GM19099 (cell line): ENCODE results near the gene KIF5A.

Experiments
- POLR2A ChIP-seq: IDR thresholded peaks from 3 replicates; pipeline ENCODE4 v1.6.1; 2011; ENCODE audit warnings: low read depth; ENCODE audit not compliant: insufficient read length; ENCODE audit errors: extremely low read depth

The KIF5A gene

GRCh38 chr12:57603815-57604453, 54.1 kb downstream of the KIF5A start:
- TF ChIP-seq POLR2A: no peak

- peak; percentile 43 for TF ChIP-seq POLR2A
Measured at GRCh38 chr12:57604454-57604991, 54.7 kb downstream of the KIF5A start, which contains the start of gene DTX3. TSS of gene DTX3 (plus strand) at chr12:57604824. CDS start at chr12:57606518, 1,694 bp downstream.

- no peak for TF ChIP-seq POLR2A
Measured at GRCh38 chr12:57604992-57605810, 55.4 kb downstream of the KIF5A start.

GRCh38 chr12:57605811-57606311, 56.0 kb downstream of the KIF5A start:
- TF ChIP-seq POLR2A: no peak

GRCh38 chr12:57606399-57606798, 56.6 kb downstream of the KIF5A start:
- TF ChIP-seq POLR2A: no peak

GRCh38 chr12:57606821-57607220, 57.0 kb downstream of the KIF5A start:
- TF ChIP-seq POLR2A: no peak

GRCh38 chr12:57607958-57608663, 58.3 kb downstream of the KIF5A start:
- TF ChIP-seq POLR2A: no peak

- no peak for TF ChIP-seq POLR2A
Measured at GRCh38 chr12:57609101-57609780, 59.4 kb downstream of the KIF5A start.

GRCh38 chr12:57609781-57610553, 60.1 kb downstream of the KIF5A start:
- no peak for TF ChIP-seq POLR2A

- TF ChIP-seq POLR2A: no peak
Measured at GRCh38 chr12:57610554-57611107, 60.8 kb downstream of the KIF5A start.

- peak; percentile 71 for TF ChIP-seq POLR2A
Measured at GRCh38 chr12:57611108-57611826, 61.4 kb downstream of the KIF5A start, which contains the start of gene ARHGEF25. TSS of gene ARHGEF25 (plus strand) at chr12:57611435. CDS start at chr12:57611895, 460 bp downstream.

GRCh38 chr12:57611827-57612710, 62.2 kb downstream of the KIF5A start:
- no peak for TF ChIP-seq POLR2A
